Endothelial cell of umbilical vein (primary cell): ENCODE results near the gene KIF3B.
"Not testable (repeated sequence)": the region's sequence is repeated elsewhere in the genome, so short reads cannot be mapped to it uniquely, and the experiment has no call there.

Experiments
- CTCF ChIP-seq, 2 donors: IDR thresholded peaks; 1 replicate in 1 of 2; 2 replicates in 1 of 2; pipeline ENCODE4 v1.5.1; 2011; ENCODE audit warnings: low read length in 2 of 2, mild to moderate bottlenecking in 2 of 2, moderate library complexity in 2 of 2, control low read depth in 1 of 2, inconsistent platforms in 1 of 2, low read depth in 1 of 2; ENCODE audit not compliant: insufficient read depth in 1 of 2; ENCODE audit errors: extremely low read depth in 1 of 2
- EZH2 ChIP-seq: IDR thresholded peaks from 2 replicates; pipeline ENCODE4 v1.6.1; 2012; ENCODE audit warnings: borderline replicate concordance, low read depth, mild to moderate bottlenecking, moderate library complexity, low read length, inconsistent platforms; ENCODE audit not compliant: severe bottlenecking
- FOS ChIP-seq: IDR thresholded peaks from 2 replicates; pipeline ENCODE4 v1.6.1; 2011; ENCODE audit warnings: mild to moderate bottlenecking, low read length, moderate library complexity, borderline replicate concordance; ENCODE audit not compliant: insufficient read depth
- JUN ChIP-seq: IDR thresholded peaks from 2 replicates; pipeline ENCODE4 v1.6.1; 2011; ENCODE audit warnings: borderline replicate concordance, low read depth; ENCODE audit not compliant: insufficient read length, insufficient read depth
- MAX ChIP-seq: IDR thresholded peaks from 2 replicates; pipeline ENCODE4 v1.6.1; 2011; ENCODE audit not compliant: insufficient read depth, insufficient read length
- POLR2A ChIP-seq: IDR thresholded peaks from 2 replicates; pipeline ENCODE4 v1.6.1; 2012; ENCODE audit warnings: low read depth, mild to moderate bottlenecking, control low read depth, low read length
- POLR2AphosphoS5 ChIP-seq: IDR thresholded peaks from 2 replicates; pipeline ENCODE4 v1.6.1; 2012; ENCODE audit warnings: low read depth, mild to moderate bottlenecking, control low read depth, low read length, moderate library complexity; ENCODE audit not compliant: insufficient read depth

- not testable (repeated sequence) for TF ChIP-seq EZH2; FOS; POLR2AphosphoS5; MAX; CTCF (IDR thresholded peaks at IDR 0.05; ENCODE audit: extremely low read depth in 1 of 2, insufficient read depth in 1 of 2, low read depth in 1 of 2, low read length in 2 of 2); JUN; POLR2A
These were observed 78.6 kb downstream of the KIF3B start for GRCh38 chr20:32355907-32356621.
